RWPE1 (cell line): ENCODE measurements around the gene TRPC1.

Source experiments
- CTCF ChIA-PET: fragments of 350-600 bp; sonication (Branson Sonifier 250); formaldehyde crosslinking; extraction: SDS; loops from one replicate; lab custom pipeline; 2021; lab: Yijun Ruan, JAX
- POLR2A ChIA-PET: fragments of 400-600 bp; formaldehyde crosslinking; extraction: SDS; loops from one replicate; lab custom pipeline; 2020; ENCODE audit warnings: antibody characterized with exemption; ENCODE audit not compliant: low non-redundant PET; lab: Yijun Ruan, JAX
- DNase-seq: peaks from one replicate; pipeline ENCODE4 v3.0.0; 2012; ENCODE audit warnings: low spot score
- H3K27ac ChIP-seq: fragments of 450-650 bp; 2 replicates; pipeline ENCODE4 v1.5.1; 2017
- TF ChIP-seq, protein P1 (sequence below): fragments of 450-650 bp; conservative IDR thresholded peaks from 2 replicates; pipeline ENCODE4 v1.5.1; 2017; ENCODE audit warnings: low read depth, mild to moderate bottlenecking

The TRPC1 gene

DNA sequence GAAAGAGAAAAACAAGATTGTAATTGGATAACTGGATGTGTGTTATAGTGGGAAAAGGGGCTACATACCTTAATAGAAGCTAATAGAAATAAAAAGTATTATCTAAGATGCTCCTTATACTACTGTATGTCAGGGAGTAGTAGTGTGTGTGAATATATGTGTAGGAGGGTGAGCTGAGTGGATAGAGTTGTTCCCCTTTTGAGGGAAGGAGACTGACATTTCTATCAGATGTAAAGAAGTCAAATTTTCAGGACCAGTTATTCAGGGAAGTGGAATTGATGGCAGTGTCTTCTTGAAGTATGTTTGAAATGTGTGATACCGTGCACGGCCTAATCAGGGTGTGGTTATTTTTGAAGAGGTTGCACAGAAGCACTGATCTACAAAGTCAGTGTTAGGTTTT lies 116.0 kb downstream of the TRPC1 start:
- TF ChIP-seq, protein P1, sequence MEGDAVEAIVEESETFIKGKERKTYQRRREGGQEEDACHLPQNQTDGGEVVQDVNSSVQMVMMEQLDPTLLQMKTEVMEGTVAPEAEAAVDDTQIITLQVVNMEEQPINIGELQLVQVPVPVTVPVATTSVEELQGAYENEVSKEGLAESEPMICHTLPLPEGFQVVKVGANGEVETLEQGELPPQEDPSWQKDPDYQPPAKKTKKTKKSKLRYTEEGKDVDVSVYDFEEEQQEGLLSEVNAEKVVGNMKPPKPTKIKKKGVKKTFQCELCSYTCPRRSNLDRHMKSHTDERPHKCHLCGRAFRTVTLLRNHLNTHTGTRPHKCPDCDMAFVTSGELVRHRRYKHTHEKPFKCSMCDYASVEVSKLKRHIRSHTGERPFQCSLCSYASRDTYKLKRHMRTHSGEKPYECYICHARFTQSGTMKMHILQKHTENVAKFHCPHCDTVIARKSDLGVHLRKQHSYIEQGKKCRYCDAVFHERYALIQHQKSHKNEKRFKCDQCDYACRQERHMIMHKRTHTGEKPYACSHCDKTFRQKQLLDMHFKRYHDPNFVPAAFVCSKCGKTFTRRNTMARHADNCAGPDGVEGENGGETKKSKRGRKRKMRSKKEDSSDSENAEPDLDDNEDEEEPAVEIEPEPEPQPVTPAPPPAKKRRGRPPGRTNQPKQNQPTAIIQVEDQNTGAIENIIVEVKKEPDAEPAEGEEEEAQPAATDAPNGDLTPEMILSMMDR: no peak
- ChIA-PET CTCF (interaction anchor here (1.9 kb wide), 1 partner anchor 11 kb away, joined by 10 read pairs; no protein-coding TSS in a partner anchor), POLR2A (no interaction called here)
- H3K27ac ChIP-seq: no peak overlapping the region
- DNase-seq: no peak

DNA sequence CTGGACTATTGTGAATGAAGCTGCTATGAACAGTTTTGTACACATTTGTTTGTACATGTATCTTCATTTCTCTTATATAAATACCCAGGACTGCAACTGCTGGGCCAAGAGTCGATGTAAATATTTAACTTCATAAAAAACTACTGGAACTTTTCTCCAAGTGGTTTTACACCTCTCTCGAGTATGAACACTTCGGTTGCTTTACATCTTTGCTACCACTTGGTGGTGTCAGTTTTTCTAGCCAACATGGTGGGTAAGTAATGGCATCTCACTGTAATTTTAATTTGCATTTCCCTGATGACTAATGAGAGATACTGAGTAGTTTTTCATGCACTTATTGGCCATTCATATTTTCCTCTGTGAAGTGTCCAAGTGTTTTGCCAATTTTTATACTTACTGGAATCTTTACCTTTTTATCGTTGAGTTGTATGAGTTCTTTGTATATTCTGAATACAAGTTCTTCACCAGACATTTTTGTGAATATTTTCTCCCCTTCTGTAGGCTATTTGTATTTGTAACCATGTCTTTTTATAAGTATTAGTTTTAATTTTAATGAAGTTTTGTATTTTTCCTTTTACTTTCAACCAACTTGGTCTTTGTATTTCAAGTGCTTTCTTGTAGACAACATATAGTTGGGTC lies 120.6 kb downstream of the TRPC1 start:
- CTCF ChIA-PET: interaction anchor here (0.6 to 1.4 kb wide), 3 partner anchors 16 to 105 kb away, joined by 3 to 4 read pairs (median 3); no protein-coding TSS in a partner anchor
- peak; percentile 62 for DNase-seq
- H3K27ac ChIP-seq: no peak overlapping the region
- POLR2A ChIA-PET: no interaction called here
- TF ChIP-seq, protein P1: peak; percentile 43

DNA sequence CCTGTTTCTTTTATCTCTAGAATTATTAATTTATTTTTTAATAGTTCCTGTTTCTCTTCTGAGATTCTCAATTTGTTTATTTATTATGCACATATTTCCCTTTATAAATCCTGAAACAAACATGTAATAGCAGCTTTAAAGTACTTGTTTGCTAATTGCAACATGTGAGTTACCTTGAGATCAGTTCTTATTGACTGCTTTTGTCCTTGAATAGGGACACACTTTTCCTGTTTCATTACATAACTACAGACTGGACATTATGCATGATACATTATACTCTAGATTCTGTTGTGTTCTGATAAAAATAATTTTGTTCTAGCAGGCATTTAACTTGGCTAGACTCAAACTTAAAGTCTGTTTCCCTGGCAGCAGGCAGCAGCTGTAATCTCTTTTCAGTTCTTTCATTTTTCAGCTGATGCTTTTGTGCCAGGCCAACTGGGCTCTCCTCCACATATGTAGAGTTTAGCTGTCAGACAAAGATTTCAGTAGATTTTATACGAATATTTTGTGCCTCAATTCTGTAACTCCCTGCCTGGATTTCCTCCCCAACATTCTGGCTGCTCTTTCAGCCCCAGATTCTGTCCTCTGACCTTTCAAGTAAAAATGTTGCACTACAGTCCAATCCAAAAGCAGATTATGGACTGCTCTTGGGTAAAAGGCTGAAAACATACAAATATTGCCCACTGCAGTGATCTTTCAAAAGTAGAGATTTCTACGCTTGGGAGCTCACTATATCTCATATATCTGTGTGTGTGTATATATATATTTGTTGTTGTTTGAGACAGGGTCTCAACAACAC lies 123.1 kb downstream of the TRPC1 start:
- POLR2A ChIA-PET: no interaction called here
- no peak for DNase-seq
- TF ChIP-seq, protein P1: no peak
- H3K27ac ChIP-seq: no peak overlapping the region
- CTCF ChIA-PET: interaction anchor here (0.6 to 1.3 kb wide), 5 partner anchors 12 to 159 kb away, joined by 3 to 4 read pairs (median 3); no protein-coding TSS in a partner anchor

DNA sequence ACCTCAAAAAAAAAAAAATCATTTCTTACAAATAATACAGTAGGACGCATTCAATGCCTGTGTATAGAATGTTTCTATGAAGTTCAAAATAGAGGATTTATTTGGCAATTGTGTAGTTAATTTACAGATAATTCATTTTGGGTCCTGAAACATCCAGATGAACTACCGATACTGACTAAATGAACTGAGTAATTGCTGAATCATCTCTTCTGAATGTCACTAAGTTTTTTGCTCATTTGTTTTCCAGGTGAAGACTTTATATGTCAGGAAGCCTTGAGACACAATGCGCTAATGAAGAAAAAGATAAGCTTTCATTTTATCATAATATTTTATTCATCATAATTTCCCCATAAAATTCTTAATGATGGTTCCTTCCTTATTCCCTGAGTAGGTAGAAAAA lies 125.3 kb downstream of the TRPC1 start:
- H3K27ac ChIP-seq: no peak overlapping the region
- TF ChIP-seq, protein P1: no peak
- ChIA-PET CTCF (interaction anchor here (0.8 kb wide), 1 partner anchor 139 kb away, joined by 3 read pairs; no protein-coding TSS in a partner anchor), POLR2A (no interaction called here)
- DNase-seq: no peak

DNA sequence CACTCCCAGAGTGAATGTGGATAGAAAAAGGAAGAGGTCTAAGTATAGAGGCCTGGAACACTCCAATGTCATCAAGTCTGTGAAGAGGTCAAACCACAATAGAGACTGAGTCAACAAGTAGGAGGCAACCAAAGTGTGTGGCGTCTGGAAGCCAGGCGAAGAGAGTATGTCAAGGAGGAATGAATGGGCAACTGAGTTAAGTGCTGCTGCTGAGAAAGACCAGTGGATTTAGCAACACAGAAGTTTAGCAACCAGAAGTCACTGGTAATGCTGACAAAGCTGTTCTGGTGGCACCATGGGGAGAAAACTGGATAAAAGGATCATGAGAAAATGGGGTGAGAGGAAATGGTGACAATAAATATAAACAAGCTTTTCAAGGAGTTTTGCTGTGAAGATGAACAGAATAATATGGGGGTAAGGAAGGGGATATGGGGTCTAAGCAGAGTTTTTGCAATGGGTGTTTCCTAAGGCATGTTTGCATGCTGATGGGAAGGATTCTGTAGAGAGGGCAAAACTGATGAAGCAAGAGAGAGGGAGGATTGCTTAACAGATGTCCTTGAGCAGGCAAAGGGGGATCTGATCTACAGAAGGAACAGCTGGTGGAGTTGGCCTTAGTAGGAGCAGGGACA lies 126.7 kb downstream of the TRPC1 start:
- peak; percentile 50 for DNase-seq
- ChIA-PET CTCF (interaction anchor here (0.6 to 0.9 kb wide), 3 partner anchors 22 to 152 kb away, joined by 3 to 6 read pairs (median 5); no protein-coding TSS in a partner anchor), POLR2A (no interaction called here)
- TF ChIP-seq, protein P1: no peak
- no peak overlapping the region for H3K27ac ChIP-seq

DNA sequence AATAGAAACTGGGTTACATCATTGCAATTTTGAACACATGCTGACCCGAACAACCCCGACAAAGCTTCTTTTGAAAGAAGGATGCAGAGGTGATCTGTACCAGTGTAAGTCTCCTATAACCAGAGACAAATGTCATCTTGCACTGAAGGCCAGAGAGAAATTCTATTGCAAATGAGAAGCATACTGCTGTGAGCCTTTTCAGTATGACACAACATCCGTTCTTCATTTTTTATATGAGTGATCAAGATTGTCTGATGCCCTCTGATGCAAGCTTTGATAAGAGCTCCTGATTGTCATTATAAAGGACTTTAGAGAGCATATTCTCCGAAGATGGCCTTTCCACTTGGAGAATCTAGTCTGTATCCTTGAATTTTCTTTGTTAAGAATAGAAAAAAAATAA lies 128.2 kb downstream of the TRPC1 start:
- CTCF ChIA-PET: no interaction called here
- POLR2A ChIA-PET: no interaction called here
- H3K27ac ChIP-seq: no peak overlapping the region
- TF ChIP-seq, protein P1: no peak
- DNase-seq: no peak
